GM06990 (cell line): ENCODE data around the gene RPP21.

Experiments used
- DNase-seq: peaks from one replicate; pipeline ENCODE4 v3.0.0-alpha.2; 2011; ENCODE audit not compliant: insufficient read length; ENCODE audit errors: extremely low read depth
- H3K27me3 ChIP-seq: replicated peaks from 2 replicates; pipeline ENCODE4 v1.6.0; 2011; ENCODE audit warnings: low read length; ENCODE audit not compliant: control insufficient read depth, insufficient read depth
- H3K36me3 ChIP-seq: 2 replicates; pipeline ENCODE4 v1.5.1; 2011; ENCODE audit warnings: low read length; ENCODE audit not compliant: control insufficient read depth, insufficient read depth
- H3K4me3 ChIP-seq: replicated peaks from 2 replicates; pipeline ENCODE4 v1.5.1; 2011; ENCODE audit warnings: low read depth, mild to moderate bottlenecking, control low read depth, low read length
- CTCF ChIP-seq: IDR thresholded peaks from 2 replicates; pipeline ENCODE4 v1.5.1; 2011; ENCODE audit warnings: low read length, control low read depth, mild to moderate bottlenecking, inconsistent platforms; ENCODE audit not compliant: insufficient read depth, poor library complexity, severe bottlenecking

The RPP21 gene

GRCh38 chr6:30326526-30327231 is 18.3 kb upstream of the RPP21 start, which contains the start of gene TRIM39:
TRIM39 (plus strand) TSS chr6:30326927; CDS start chr6:30329318, 2,391 bp downstream.
- peak within 1 kb of the TSS; percentile 97 for H3K4me3 ChIP-seq
- no peak for TF ChIP-seq CTCF
- no peaks in the 10 kb centered on the region for H3K27me3 ChIP-seq
- peak; percentile 90 for DNase-seq
- peaks cover 6% of the 10 kb centered on the region for H3K36me3 ChIP-seq

GRCh38 chr6:30327232-30327746 is 17.7 kb upstream of the RPP21 start:
- H3K27me3 ChIP-seq = no peaks in the 10 kb centered on the region
- TF ChIP-seq CTCF = no peak
- DNase-seq = no peak
- peak overlapping the region; percentile 97 for H3K4me3 ChIP-seq
- peaks cover 5% of the 10 kb centered on the region for H3K36me3 ChIP-seq

- Histone ChIP-seq H3K4me3 (no peak overlapping the region), H3K27me3 (no peaks in the 10 kb centered on the region), H3K36me3 (peaks cover 4% of the 10 kb centered on the region)
- DNase-seq = no peak
- no peak for TF ChIP-seq CTCF
Observed at GRCh38 chr6:30328397-30328796, 16.6 kb upstream of the RPP21 start.

- TF ChIP-seq CTCF = no peak
- Histone ChIP-seq H3K4me3 (no peak overlapping the region), H3K27me3 (no peaks in the 10 kb centered on the region), H3K36me3 (peaks cover 5% of the 10 kb centered on the region)
- no peak for DNase-seq
Observed at GRCh38 chr6:30329331-30329730, 15.6 kb upstream of the RPP21 start.

GRCh38 chr6:30331981-30332380 is 13.0 kb upstream of the RPP21 start:
- Histone ChIP-seq H3K36me3 (peaks cover 11% of the 10 kb centered on the region), H3K4me3 (no peak overlapping the region), H3K27me3 (no peaks in the 10 kb centered on the region)
- TF ChIP-seq CTCF = no peak
- no peak for DNase-seq
